ENCODE data around the gene PARD3. TPM values are rescaled to one million over a fixed set of nuclear protein-coding genes. Genes with fewer than 3 reads are reported as not detected.

Gene PARD3
- total and polyA plus RNA-seq, 12 donors: 17.0 to 93.8 (median 47.3) TPM

- intact Hi-C loops (cut with DNase I): no loop called here
- no peak for DNase-seq
- H3K27me3 ChIP-seq: no peaks in the 10 kb centered on the region
- TF ChIP-seq CTCF (IDR thresholded peaks at IDR 0.05): no peak
- no peak for TF ChIP-seq POLR2A (IDR thresholded peaks at IDR 0.05)
- no peaks in the 10 kb centered on the region for H3K36me3 ChIP-seq (replicated peaks in 1 of 2)
- no peak overlapping the region for H3K4me3 ChIP-seq
- H3K27ac ChIP-seq: no peak overlapping the region
- H3K4me1 ChIP-seq (replicated peaks in 1 of 2): peaks cover 0 to 60% of the 10 kb centered on the region in 2 donors
- 92 to 98% (median 95%) methylated on average over 3 of the region's 3 CpGs for WGBS, 4 donors
- no peaks in the 10 kb centered on the region for H3K9me3 ChIP-seq (replicated peaks in 1 of 3)
Observed at GRCh38 chr10:34762156-34762555, 52.9 kb downstream of the PARD3 start.

GRCh38 chr10:34761453-34761852 lies 53.6 kb downstream of the PARD3 start:
- H3K4me1 ChIP-seq (replicated peaks in 1 of 2): peaks cover 0 to 59% of the 10 kb centered on the region in 2 donors

GRCh38 chr10:34760606-34761005 lies 54.5 kb downstream of the PARD3 start:
- Histone ChIP-seq H3K4me3 (no peak overlapping the region), H3K27me3 (no peaks in the 10 kb centered on the region), H3K9me3 (replicated peaks in 1 of 3) (no peaks in the 10 kb centered on the region), H3K36me3 (replicated peaks in 1 of 2) (no peaks in the 10 kb centered on the region), H3K4me1 (replicated peaks in 1 of 2) (peaks cover 0 to 51% of the 10 kb centered on the region in 2 donors), H3K27ac (no peak overlapping the region)
- intact Hi-C loops (cut with DNase I): no loop called here
- TF ChIP-seq POLR2A (IDR thresholded peaks at IDR 0.05) (no peak), CTCF (IDR thresholded peaks at IDR 0.05) (no peak)
- no peak for DNase-seq
- WGBS, 4 donors: 62 to 80% (median 69%) methylated on average over 1 of the region's 1 CpG

More at GRCh38 chr10:34761453-34761852, 53.6 kb downstream of the PARD3 start:
- no peak for DNase-seq
- Histone ChIP-seq H3K9me3 (replicated peaks in 1 of 3) (no peaks in the 10 kb centered on the region), H3K27ac (peak overlapping the region in 1 of 5 donors; percentile 19), H3K36me3 (replicated peaks in 1 of 2) (no peaks in the 10 kb centered on the region), H3K4me3 (no peak overlapping the region), H3K27me3 (no peaks in the 10 kb centered on the region)
- intact Hi-C loops (cut with DNase I): no loop called here
- WGBS, 4 donors: 42 to 53% (median 47%) methylated on average over 1 of the region's 1 CpG
- TF ChIP-seq CTCF (IDR thresholded peaks at IDR 0.05): no peak
- TF ChIP-seq POLR2A (IDR thresholded peaks at IDR 0.05): no peak

- H3K36me3 ChIP-seq (replicated peaks in 1 of 2): no peaks in the 10 kb centered on the region
- TF ChIP-seq CTCF (IDR thresholded peaks at IDR 0.05): no peak
- no peak for TF ChIP-seq POLR2A (IDR thresholded peaks at IDR 0.05)
- H3K4me1 ChIP-seq (replicated peaks in 1 of 2): peaks cover 0 to 55% of the 10 kb centered on the region in 2 donors
- 77 to 91% (median 88%) methylated on average over 6 of the region's 6 CpGs for WGBS, 4 donors
- no peak overlapping the region for H3K4me3 ChIP-seq
- H3K27ac ChIP-seq: no peak overlapping the region
- no peaks in the 10 kb centered on the region for H3K27me3 ChIP-seq
- H3K9me3 ChIP-seq (replicated peaks in 1 of 3): no peaks in the 10 kb centered on the region
- DNase-seq: no peak
- intact Hi-C loops (cut with DNase I): no loop called here
Observed at GRCh38 chr10:34759837-34760215, 55.3 kb downstream of the PARD3 start.
